Kidney epithelial cell (primary cell): ENCODE results near the gene CCDC63. TPM values are rescaled to one million over a fixed set of nuclear protein-coding genes. Genes with fewer than 3 reads are reported as not detected.
"Not testable (repeated sequence)": the region's sequence is repeated elsewhere in the genome, so short reads cannot be mapped to it uniquely, and the experiment has no call there.

Experiments used
- DNase-seq: peaks from one replicate; pipeline ENCODE4 v3.0.0-alpha.2; 2010; ENCODE audit warnings: low read depth
- H3K27me3 ChIP-seq: 2 replicates; pipeline ENCODE4 v1.6.0; 2011; ENCODE audit warnings: low read length; ENCODE audit not compliant: control insufficient read depth, insufficient read depth
- H3K36me3 ChIP-seq: 2 replicates; pipeline ENCODE4 v1.5.1; 2011; ENCODE audit warnings: low read length; ENCODE audit not compliant: control insufficient read depth, insufficient read depth
- H3K4me3 ChIP-seq: 2 replicates; pipeline ENCODE4 v1.5.1; 2011; ENCODE audit warnings: low read depth, mild to moderate bottlenecking, control low read depth, low read length
- CTCF ChIP-seq: IDR thresholded peaks from 2 replicates; pipeline ENCODE4 v1.5.1; 2011; ENCODE audit warnings: mild to moderate bottlenecking, moderate library complexity, low read length, control low read depth, inconsistent platforms; ENCODE audit not compliant: insufficient read depth, poor library complexity, severe bottlenecking
- total RNA-seq: library from RNA; depleted of rRNA; stranded (reverse); fragments of >200 nt; gene quantifications from 2 replicates; pipeline ENCODE4 v1.2.3, GENCODE V29; 2015

Gene CCDC63
- total RNA-seq, 1 donor from 2014 or later = not detected

- no peaks in the 10 kb centered on the region for H3K36me3 ChIP-seq
- H3K27me3 ChIP-seq = no peaks in the 10 kb centered on the region
- H3K4me3 ChIP-seq = no peak overlapping the region
- no peak for TF ChIP-seq CTCF
- no peak for DNase-seq
Measured at GRCh38 chr12:110948041-110948440, 101.3 kb downstream of the CCDC63 start.

- H3K36me3 ChIP-seq, DNase-seq, H3K4me3 ChIP-seq, H3K27me3 ChIP-seq: not testable (repeated sequence)
Measured at GRCh38 chr12:110950466-110950865, 103.7 kb downstream of the CCDC63 start.

DNA sequence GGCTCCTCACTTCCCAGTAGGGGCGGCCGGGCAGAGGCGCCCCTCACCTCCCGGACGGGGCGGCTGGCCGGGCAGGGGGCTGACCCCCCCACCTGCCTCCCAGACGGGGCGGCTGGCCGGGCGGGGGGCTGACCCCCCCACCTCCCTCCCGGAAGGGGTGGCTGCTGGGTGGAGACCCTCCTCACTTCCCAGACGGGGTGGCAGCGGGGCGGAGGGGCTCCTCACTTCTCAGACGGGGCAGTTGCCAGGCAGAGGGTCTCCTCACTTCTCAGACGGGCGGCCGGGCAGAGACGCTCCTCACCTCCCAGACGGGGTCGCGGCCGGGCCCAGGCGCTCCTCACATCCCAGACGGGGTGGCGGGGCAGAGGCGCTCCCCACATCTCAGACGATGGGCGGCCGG, 104.1 kb downstream of the CCDC63 start:
- DNase-seq, H3K4me3 ChIP-seq, H3K27me3 ChIP-seq, H3K36me3 ChIP-seq: not testable (repeated sequence)

Other genes starting within 250 kb of the CCDC63 start
- gene TCTN1, start 232.9 kb upstream of the CCDC63 start, total RNA-seq = 16.5 and 27.7 TPM in 2 replicates
- 0.33 and 2.1 TPM in 2 replicates for gene HVCN1, start 157.9 kb upstream of the CCDC63 start, total RNA-seq
- 81.6 and 93.1 TPM in 2 replicates for gene PPP1CC, start 104.1 kb upstream of the CCDC63 start, total RNA-seq
- not detected in 2 replicates for gene MYL2, start 73.6 kb downstream of the CCDC63 start, total RNA-seq
- not detected in 2 replicates for gene CUX2, start 187.2 kb downstream of the CCDC63 start, total RNA-seq